Right lobe of liver (tissue), 6 donors: ENCODE results near the gene GON7. TPM values are rescaled to one million over a fixed set of nuclear protein-coding genes. Genes with fewer than 3 reads are reported as not detected.

Experiments used
- ATAC-seq, 4 donors: fragments of 200-7000 bp; cut with Tn5 transposase; one replicate each; pipeline ENCODE4 v1.9.1; 2020; ENCODE audit warnings: mild to moderate bottlenecking in 4 of 4, moderate library complexity in 4 of 4
- DNase-seq, 3 donors: peaks; one replicate each; pipeline ENCODE4 v3.0.0-alpha.2; 2020
- H3K27ac ChIP-seq, 3 donors: fragments of 200-600 bp; one replicate each; pipeline ENCODE4 v1.8.0; 2022
- H3K27me3 ChIP-seq, 2 donors: fragments of 200-600 bp; one replicate each; pipeline ENCODE4 v1.8.0; 2022
- H3K36me3 ChIP-seq, 4 donors: fragments of 200-600 bp; sonication (generic) in 1 of 4; one replicate each; pipeline versions ENCODE4 v1.5.1 to v1.8.0; 2017 to 2022; ENCODE audit warnings: control low read depth in 1 of 4
- H3K4me1 ChIP-seq, 4 donors: fragments of 200-600 bp; sonication (generic) in 1 of 4; one replicate each; pipeline versions ENCODE4 v1.5.1 to v1.8.0; 2017 to 2022; ENCODE audit warnings: control low read depth in 1 of 4
- H3K4me3 ChIP-seq, 3 donors: fragments of 200-600 bp; one replicate each; pipeline ENCODE4 v1.8.0; 2022
- H3K9me3 ChIP-seq, 4 donors: fragments of 200-600 bp; sonication (generic) in 1 of 4; one replicate each; pipeline versions ENCODE4 v1.5.1 to v1.8.0; 2017 to 2022; ENCODE audit warnings: control low read depth in 1 of 4
- POLR2A ChIP-seq: fragments of 450-650 bp; IDR thresholded peaks from one replicate; pipeline ENCODE4 v1.6.1; 2017; ENCODE audit warnings: antibody characterized with exemption, mild to moderate bottlenecking
- WGBS: methylation state at CpG from one replicate; pipeline ENCODE4 v1.1.6; 2018; ENCODE audit warnings: low coverage, low lambda C conversion rate; ENCODE audit not compliant: insufficient coverage; ENCODE audit errors: missing lambda C conversion rate; 5-methylcytosine and 5-hydroxymethylcytosine counted together
- intact Hi-C, 2 donors: fragments of 100-400 bp; cut with DNase I; formaldehyde crosslinking; loops; one replicate each; pipeline versions ENCODE4 v1.11.2 to v1.14.1; 2022
- total RNA-seq, 6 experiments: library from RNA; depleted of rRNA in 2 of 6; stranded (reverse); fragments of >200 nt in 2 of 6; fragmentation: NEBNext Ultra II Directional in 3 of 6; extraction: Animal tissue kit (Norgen Biotek cat#: 25700) in 3 of 6; gene quantifications; one replicate each; pipeline versions ENCODE4 v1.1.0 to v1.2.4, GENCODE V29; 2016 to 2023
- TF ChIP-seq, protein P1 (sequence below), 4 donors: fragments of 200-600 bp in 3 of 4; fragments of 450-650 bp in 1 of 4; IDR thresholded peaks; one replicate each; pipeline versions ENCODE4 v1.5.1 to v1.8.0; 2016 to 2022; ENCODE audit warnings: antibody characterized with exemption in 4 of 4, mild to moderate bottlenecking in 2 of 4
- donor health status: DM: no; HTN: yes; CAD: no.
- donor health status: DM: no; HTN: no; CAD: no.
- donor health status: DM: no; HTN: no; CAD: no.
- donor health status: DM: no; HTN: yes; CAD: no.
- donor health status: DM: no; HTN: yes; CAD: no.

Gene GON7
- total RNA-seq, 6 experiments from 2014 or later, result 4.1 to 9.0 (median 5.6) TPM

DNA sequence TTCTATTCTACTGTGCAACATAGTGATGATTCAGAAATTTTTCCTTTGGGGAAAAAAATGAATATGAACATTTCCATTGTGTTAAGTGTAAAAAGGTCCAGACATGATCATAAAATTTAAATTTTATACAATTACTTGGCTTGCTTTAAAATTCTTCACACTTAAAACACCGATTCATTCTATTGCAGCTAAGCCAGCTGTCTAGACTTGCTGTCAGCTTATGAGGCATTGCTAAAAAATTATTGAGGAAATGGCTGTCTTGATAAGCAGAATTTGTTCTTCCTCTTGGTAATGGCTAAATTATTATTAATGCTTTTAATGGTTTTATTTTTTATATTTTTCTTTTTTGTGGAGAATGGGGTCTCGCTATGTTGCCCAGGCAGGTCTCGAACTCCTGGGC is 19.9 kb downstream of the GON7 start:
- intact Hi-C loops, result no loop called here
- Histone ChIP-seq H3K36me3 (peaks cover 0 to 7% (median 0%) of the 10 kb centered on the region in 4 donors), H3K9me3 (no peaks in the 10 kb centered on the region), H3K27ac (no peak overlapping the region), H3K4me1 (peaks cover 0 to 10% (median 3%) of the 10 kb centered on the region in 4 donors), H3K27me3 (no peaks in the 10 kb centered on the region), H3K4me3 (no peak overlapping the region)
- no peak for TF ChIP-seq POLR2A
- TF ChIP-seq, protein P1, sequence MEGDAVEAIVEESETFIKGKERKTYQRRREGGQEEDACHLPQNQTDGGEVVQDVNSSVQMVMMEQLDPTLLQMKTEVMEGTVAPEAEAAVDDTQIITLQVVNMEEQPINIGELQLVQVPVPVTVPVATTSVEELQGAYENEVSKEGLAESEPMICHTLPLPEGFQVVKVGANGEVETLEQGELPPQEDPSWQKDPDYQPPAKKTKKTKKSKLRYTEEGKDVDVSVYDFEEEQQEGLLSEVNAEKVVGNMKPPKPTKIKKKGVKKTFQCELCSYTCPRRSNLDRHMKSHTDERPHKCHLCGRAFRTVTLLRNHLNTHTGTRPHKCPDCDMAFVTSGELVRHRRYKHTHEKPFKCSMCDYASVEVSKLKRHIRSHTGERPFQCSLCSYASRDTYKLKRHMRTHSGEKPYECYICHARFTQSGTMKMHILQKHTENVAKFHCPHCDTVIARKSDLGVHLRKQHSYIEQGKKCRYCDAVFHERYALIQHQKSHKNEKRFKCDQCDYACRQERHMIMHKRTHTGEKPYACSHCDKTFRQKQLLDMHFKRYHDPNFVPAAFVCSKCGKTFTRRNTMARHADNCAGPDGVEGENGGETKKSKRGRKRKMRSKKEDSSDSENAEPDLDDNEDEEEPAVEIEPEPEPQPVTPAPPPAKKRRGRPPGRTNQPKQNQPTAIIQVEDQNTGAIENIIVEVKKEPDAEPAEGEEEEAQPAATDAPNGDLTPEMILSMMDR (IDR thresholded peaks at IDR 0.05), result no peak
- DNase-seq (no peak), ATAC-seq (no peak)
- WGBS, result 78% methylated on average over 3 of the region's 3 CpGs

DNA sequence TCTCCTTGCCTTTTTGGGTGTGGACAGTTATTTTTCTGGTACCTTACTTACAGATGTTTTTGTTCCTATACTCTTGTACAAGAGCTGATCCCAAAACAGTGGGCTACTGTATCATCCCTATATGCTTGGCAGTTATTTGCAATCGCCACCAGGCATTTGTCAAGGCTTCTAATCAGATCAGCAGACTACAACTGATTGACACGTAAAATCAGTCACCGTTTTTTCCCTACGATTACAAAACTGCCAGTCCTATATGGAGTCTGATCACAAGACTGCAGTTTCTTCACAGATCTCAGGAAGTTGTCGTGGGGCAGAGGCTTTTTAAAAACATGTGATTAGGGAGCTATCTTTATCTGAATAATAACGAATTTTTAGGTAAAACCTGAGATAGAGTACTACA is 20.4 kb downstream of the GON7 start:
- Histone ChIP-seq H3K4me3 (no peak overlapping the region), H3K27ac (no peak overlapping the region), H3K4me1 (peaks cover 0 to 10% (median 3%) of the 10 kb centered on the region in 4 donors), H3K36me3 (peaks cover 0 to 7% (median 0%) of the 10 kb centered on the region in 4 donors), H3K27me3 (no peaks in the 10 kb centered on the region), H3K9me3 (no peaks in the 10 kb centered on the region)
- TF ChIP-seq, protein P1 (IDR thresholded peaks at IDR 0.05), result no peak
- TF ChIP-seq POLR2A, result no peak
- DNase-seq (no peak), ATAC-seq (no peak)
- WGBS, result 62% methylated on average over 6 of the region's 6 CpGs
- intact Hi-C loops, result no loop called here

GRCh38 chr14:93185349-93185720 is 21.5 kb downstream of the GON7 start:
- Histone ChIP-seq H3K9me3 (no peaks in the 10 kb centered on the region), H3K4me1 (peaks cover 0 to 10% (median 3%) of the 10 kb centered on the region in 4 donors), H3K27me3 (no peaks in the 10 kb centered on the region), H3K36me3 (peaks cover 0 to 7% (median 0%) of the 10 kb centered on the region in 4 donors), H3K4me3 (peak overlapping the region; percentile 68 to 98 (median 98)), H3K27ac (peak overlapping the region; percentile 88 to 93 (median 92))
- intact Hi-C loops, result no loop called here
- ATAC-seq (no peak), DNase-seq (no peak)
- WGBS, result 0% methylated on average over 10 of the region's 10 CpGs
- TF ChIP-seq, protein P1 (IDR thresholded peaks at IDR 0.05), result no peak

GRCh38 chr14:93184391-93185348 is 22.2 kb downstream of the GON7 start, which contains the start of the genes LYSET and MOAP1:
LYSET (plus strand) TSS chr14:93185317; CDS start chr14:93185406, 89 bp downstream.
MOAP1 (minus strand) TSS chr14:93184897; CDS start chr14:93184242, 655 bp downstream.
- intact Hi-C loops, result no loop called here
- peaks cover 0 to 10% (median 3%) of the 10 kb centered on the region in 4 donors for H3K4me1 ChIP-seq

More at GRCh38 chr14:93184391-93185348, 22.2 kb downstream of the GON7 start, which contains the start of the genes LYSET and MOAP1:
- Histone ChIP-seq H3K4me3 (peak within 1 kb of the TSS; percentile 68 to 98 (median 98)), H3K9me3 (no peaks in the 10 kb centered on the region), H3K36me3 (peaks cover 0 to 7% (median 0%) of the 10 kb centered on the region in 4 donors), H3K27ac (peak within 1 kb of the TSS; percentile 88 to 93 (median 92)), H3K27me3 (no peaks in the 10 kb centered on the region)
- peak; percentile 89 for TF ChIP-seq POLR2A
- TF ChIP-seq, protein P1 (IDR thresholded peaks at IDR 0.05), result peak; percentile 14 to 30 (median 23)
- 3% methylated on average over 6 of the region's 124 CpGs for WGBS
- peak; percentile 92 to 94 (median 93) for DNase-seq
- ATAC-seq, result peak; percentile 92 to 95 (median 94)
